Cerebellar nuclear complex (tissue), 1 donor: ENCODE measurements around the gene HTD2.
"Not testable (repeated sequence)": the region's sequence is repeated elsewhere in the genome, so short reads cannot be mapped to it uniquely, and the experiment has no call there.

Experiments
- DNase-seq, 2 experiments: peaks; one replicate each; lab custom pipeline; 2025; lab: John Stamatoyannopoulos, UW

The HTD2 gene

DNA sequence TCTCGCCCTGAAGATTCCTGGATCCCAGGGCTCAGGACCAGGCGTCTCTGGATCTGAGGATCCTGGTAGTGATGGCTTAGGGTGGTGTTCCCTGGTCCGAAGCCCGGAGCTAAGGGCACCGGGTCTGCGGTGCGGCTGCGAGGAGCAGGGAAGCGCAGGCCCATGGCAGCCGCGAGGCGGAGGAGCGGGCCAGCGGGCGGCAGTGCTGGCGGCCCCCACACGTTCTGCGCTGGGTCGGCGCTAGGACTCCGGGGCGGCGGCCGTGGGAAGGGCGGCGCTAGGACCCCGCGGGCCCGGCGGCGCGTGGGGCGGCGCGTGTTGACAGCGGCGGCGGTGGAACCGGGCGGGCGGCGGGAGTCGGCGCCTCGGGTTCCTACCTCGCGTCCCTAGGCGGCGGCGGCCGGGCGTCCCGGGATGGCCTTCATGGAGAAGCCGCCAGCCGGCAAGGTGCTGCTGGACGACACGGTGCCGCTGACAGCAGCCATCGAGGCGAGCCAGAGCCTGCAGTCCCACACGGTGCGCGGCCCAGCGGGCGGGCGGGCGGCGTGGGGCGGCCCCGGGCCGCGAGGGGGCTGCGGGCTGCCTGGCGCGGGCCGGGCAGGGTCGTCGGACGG lies 26.4 kb downstream of the HTD2 start, which contains the start of gene PXK:
Gene PXK (plus strand): TSS at position 318 of the 614 bp plus-strand sequence. CDS start 97 bp downstream, at position 415.
- DNase-seq: peak; percentile 4 to 35

GRCh38 chr3:58333206-58334012 lies 27.1 kb downstream of the HTD2 start:
- DNase-seq: no peak

- no peak for DNase-seq
Observed at GRCh38 chr3:58334013-58334321, 27.6 kb downstream of the HTD2 start.

- DNase-seq: no peak
Observed at GRCh38 chr3:58334506-58334884, 28.2 kb downstream of the HTD2 start.

GRCh38 chr3:58335652-58335947 lies 29.3 kb downstream of the HTD2 start:
- no peak for DNase-seq

GRCh38 chr3:58336135-58336882 lies 30.0 kb downstream of the HTD2 start:
- DNase-seq: no peak

GRCh38 chr3:58337190-58337589 lies 30.9 kb downstream of the HTD2 start:
- no peak for DNase-seq

- not testable (repeated sequence) for DNase-seq
Observed at GRCh38 chr3:58339146-58339545, 32.8 kb downstream of the HTD2 start.

- no peak for DNase-seq
Observed at GRCh38 chr3:58340594-58341244, 34.4 kb downstream of the HTD2 start.

GRCh38 chr3:58341376-58341775 lies 35.1 kb downstream of the HTD2 start:
- DNase-seq: no peak

DNA sequence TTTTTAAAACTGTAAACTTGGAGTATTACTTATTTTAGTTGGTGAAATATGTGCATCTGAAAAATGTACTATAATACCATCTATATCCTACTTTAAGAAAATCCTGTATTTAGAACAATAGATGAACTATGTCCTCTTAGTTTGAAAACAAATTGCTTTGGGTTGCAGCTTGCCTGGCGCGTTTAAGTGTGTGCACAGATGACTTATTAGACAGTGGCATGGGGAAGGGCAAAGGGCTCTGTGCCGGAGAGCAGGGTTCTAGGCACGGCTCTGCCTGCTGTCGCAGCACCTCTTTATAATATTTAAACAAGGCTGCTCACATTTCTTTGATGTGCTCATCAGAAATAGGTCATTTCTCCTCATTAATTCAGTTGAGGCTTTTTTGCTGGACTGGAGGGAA lies 36.4 kb downstream of the HTD2 start:
- no peak for DNase-seq

DNA sequence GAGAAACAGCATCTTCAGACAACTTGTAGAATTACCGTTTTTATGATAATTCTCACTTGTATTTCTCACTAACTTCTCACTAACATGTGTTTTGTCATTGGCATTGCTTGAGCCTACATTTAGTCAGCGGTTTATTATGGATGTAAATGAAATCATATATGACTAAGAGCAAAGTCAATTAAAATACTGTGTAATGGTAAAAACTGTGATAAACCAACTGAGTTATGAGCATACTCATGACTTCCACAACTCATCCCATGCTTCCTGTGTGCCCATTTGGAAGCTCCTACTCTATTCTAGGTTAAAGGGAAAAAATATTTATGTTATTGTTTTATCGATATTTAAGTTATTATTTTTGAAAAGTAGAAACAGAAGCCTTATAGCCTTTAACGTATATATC lies 39.1 kb downstream of the HTD2 start:
- no peak for DNase-seq

DNA sequence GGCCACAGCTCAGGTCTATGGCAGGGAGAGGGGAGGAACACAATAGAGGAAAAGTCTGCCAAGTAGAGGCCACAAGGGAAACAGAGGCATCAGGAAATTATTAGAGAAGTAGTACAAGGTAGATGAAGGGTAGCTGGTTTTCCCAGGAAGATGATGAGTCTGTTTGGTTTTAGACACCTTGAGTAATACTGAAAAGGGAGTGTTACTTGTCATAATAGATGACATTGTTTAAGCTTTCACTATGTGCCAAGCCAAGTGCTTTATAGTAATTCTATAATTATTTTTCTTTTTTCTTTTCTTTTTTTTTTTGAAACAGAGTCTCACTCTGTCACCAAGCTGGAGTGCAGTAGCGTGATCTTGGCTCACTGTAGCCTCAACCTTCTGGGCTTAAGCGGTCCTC lies 40.0 kb downstream of the HTD2 start:
- DNase-seq: no peak

GRCh38 chr3:58347984-58348383 lies 41.7 kb downstream of the HTD2 start:
- DNase-seq: no peak

DNA sequence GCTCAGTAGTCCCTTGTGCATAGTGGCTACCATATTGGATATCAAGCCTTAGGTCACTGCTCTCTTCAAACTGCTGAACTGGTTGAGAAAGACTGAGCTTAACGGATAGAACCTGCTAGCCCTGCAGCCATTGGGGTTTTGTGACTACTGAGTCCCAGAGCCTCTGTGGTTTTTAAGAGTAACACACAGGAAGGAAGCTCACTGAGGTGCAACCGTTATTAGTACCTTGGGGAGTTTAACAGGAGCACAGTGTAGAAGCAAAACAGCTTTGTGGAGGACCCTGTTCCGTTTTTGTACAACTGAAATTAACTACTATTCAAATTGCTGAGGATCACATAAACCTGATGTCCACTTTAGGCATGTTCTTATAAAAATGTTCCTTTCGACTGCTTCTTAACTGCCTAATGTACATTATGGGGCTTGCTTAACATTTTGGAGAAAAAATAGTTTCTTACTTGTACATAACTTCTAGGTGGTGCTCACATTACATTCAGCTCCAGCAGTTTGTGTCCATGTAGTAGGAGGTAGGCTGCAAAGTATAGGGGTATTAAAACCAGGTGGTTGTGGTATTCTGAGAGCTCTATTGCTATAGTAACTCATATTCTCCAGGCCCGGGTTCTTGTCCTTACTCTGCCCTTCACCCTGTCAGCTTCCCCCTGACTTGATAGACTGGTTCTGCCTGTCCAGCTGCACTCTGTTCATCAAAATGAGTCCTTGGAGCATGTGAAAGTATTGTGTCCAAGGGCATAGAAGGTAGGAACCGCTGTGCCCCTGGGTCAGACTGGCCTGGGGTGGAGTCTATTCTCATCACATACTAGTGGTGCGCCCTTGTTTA lies 43.7 kb downstream of the HTD2 start:
- DNase-seq: no peak

GRCh38 chr3:58350627-58351013 lies 44.3 kb downstream of the HTD2 start:
- DNase-seq: no peak

- no peak for DNase-seq
Observed at GRCh38 chr3:58351920-58352319, 45.6 kb downstream of the HTD2 start.

- no peak for DNase-seq
Observed at GRCh38 chr3:58352626-58353025, 46.3 kb downstream of the HTD2 start.

- no peak for DNase-seq
Observed at GRCh38 chr3:58353722-58354553, 47.6 kb downstream of the HTD2 start.

GRCh38 chr3:58355179-58355578 lies 48.9 kb downstream of the HTD2 start:
- DNase-seq: no peak

GRCh38 chr3:58356054-58356453 lies 49.7 kb downstream of the HTD2 start:
- no peak for DNase-seq
